GM12892 (cell line): Measurements from ENCODE around the gene SETD1A.

Experiments used
- POLR2A ChIP-seq: IDR thresholded peaks from 2 replicates; pipeline ENCODE4 v1.6.1; 2011; ENCODE audit warnings: low read depth, low read length, control low read depth
- POLR2AphosphoS5 ChIP-seq: IDR thresholded peaks from 2 replicates; pipeline ENCODE4 v1.6.1; 2011; ENCODE audit warnings: low read depth, low read length, control low read depth

GRCh38 chr16:30992931-30993816, 35.6 kb downstream of the SETD1A start:
- no peak for TF ChIP-seq POLR2AphosphoS5
- TF ChIP-seq POLR2A = no peak
